K562 (cell line): ENCODE measurements around the gene DNAJC9. TPM values are rescaled to one million over a fixed set of nuclear protein-coding genes. Genes with fewer than 3 reads are reported as not detected.

Source experiments
- ATAC-seq: fragments of 200-7000 bp; cut with Tn5 transposase; 3 replicates; pipeline ENCODE4 v1.9.1; 2020; ENCODE audit warnings: moderate library complexity
- BruUV-seq: library from RNA; stranded (reverse); fragments of 400-500 nt; replicated peaks from 2 replicates; lab custom pipeline; 2021; lab: Mats Ljungman, UMichigan
- CTCF ChIA-PET: fragments of 300-600 bp; formaldehyde crosslinking; extraction: SDS; loops from one replicate; lab custom pipeline; 2021; ENCODE audit warnings: low intra/inter-chr PET ratio; lab: Yijun Ruan, JAX
- POLR2A ChIA-PET: fragments of 300-600, 350-650 bp; sonication (Branson Sonifier 250); formaldehyde crosslinking; extraction: SDS; loops from one replicate; lab custom pipeline; 2021; ENCODE audit warnings: antibody characterized with exemption, inconsistent platforms; lab: Yijun Ruan, JAX
- DNase-seq, 4 experiments: peaks; one replicate each; pipeline versions ENCODE4 v3.0.0 to v3.0.0-alpha.2; 2011 to 2018; ENCODE audit warnings: low spot score in 3 of 4, mixed read lengths in 3 of 4; ENCODE audit errors: extremely low read depth in 1 of 4
- FAIRE-seq: peaks from 2 replicates; lab custom pipeline; 2011; peaks lifted over from hg19 to GRCh38; lab: Jason Lieb, UNC
- H2AFZ ChIP-seq: 2 replicates; pipeline ENCODE4 v1.6.0; 2011; ENCODE audit warnings: low read depth, low read length, control low read depth, inconsistent platforms
- H3K27ac ChIP-seq: fragments of 200-600 bp; 3 replicates; pipeline ENCODE4 v1.8.0; 2011; ENCODE audit warnings: low read depth, mild to moderate bottlenecking, control low read depth, inconsistent platforms, low read length, moderate library complexity, mixed read lengths; ENCODE audit errors: extremely low read depth
- H3K27me3 ChIP-seq, 2 experiments: fragments of 300-600 bp in 1 of 2; 2 replicates in 1 of 2; 3 replicates in 1 of 2; pipeline versions ENCODE4 v1.6.0 to v1.8.0; 2011; ENCODE audit warnings: inconsistent platforms in 2 of 2, low read length in 2 of 2, mild to moderate bottlenecking in 1 of 2, mixed read lengths in 1 of 2, moderate library complexity in 1 of 2; ENCODE audit not compliant: control insufficient read depth in 2 of 2, insufficient read depth in 2 of 2
- H3K36me3 ChIP-seq: fragments of 300-600 bp; 3 replicates; pipeline ENCODE4 v1.8.0; 2011; ENCODE audit warnings: mild to moderate bottlenecking, low read length, inconsistent platforms; ENCODE audit not compliant: control insufficient read depth, insufficient read depth
- H3K4me1 ChIP-seq, 2 experiments: fragments of 200-600 bp in 1 of 2; replicated peaks in 1 of 2; 2 replicates in 1 of 2; 3 replicates in 1 of 2; pipeline versions ENCODE4 v1.5.1 to v1.8.0; 2011; ENCODE audit warnings: inconsistent platforms in 2 of 2, low read length in 2 of 2, mild to moderate bottlenecking in 1 of 2, mixed read lengths in 1 of 2, moderate library complexity in 1 of 2; ENCODE audit not compliant: control insufficient read depth in 2 of 2, insufficient read depth in 2 of 2
- H3K4me2 ChIP-seq: 2 replicates; pipeline ENCODE4 v1.6.1; 2011; ENCODE audit warnings: low read length, control low read depth, inconsistent platforms, mixed read lengths; ENCODE audit not compliant: insufficient read depth
- H3K4me3 ChIP-seq: fragments of 200-600 bp; sonication (generic), shearing (Covaris generic); 2 replicates; pipeline ENCODE4 v1.5.1; 2016; ENCODE audit warnings: control low read depth, inconsistent platforms
- H3K79me2 ChIP-seq: fragments of 200-600 bp; 3 replicates; pipeline ENCODE4 v1.8.0; 2011; ENCODE audit warnings: low read length, inconsistent platforms; ENCODE audit not compliant: control insufficient read depth, insufficient read depth
- H3K9ac ChIP-seq, 2 experiments: 2 replicates each; pipeline versions ENCODE4 v1.6.0 to v1.6.1; 2011; ENCODE audit warnings: low read depth in 2 of 2, low read length in 2 of 2, control low read depth in 1 of 2, inconsistent platforms in 1 of 2, mild to moderate bottlenecking in 1 of 2, mixed read lengths in 1 of 2; ENCODE audit not compliant: insufficient read depth in 1 of 2
- H3K9me1 ChIP-seq: one replicate; pipeline ENCODE4 v1.6.0; 2011; ENCODE audit warnings: inconsistent platforms, mild to moderate bottlenecking, low read length, moderate library complexity; ENCODE audit not compliant: control insufficient read depth, insufficient read depth
- H3K9me3 ChIP-seq: replicated peaks from 2 replicates; pipeline ENCODE4 v1.5.1; 2011; ENCODE audit warnings: low read depth, low read length, inconsistent platforms; ENCODE audit not compliant: control insufficient read depth, insufficient read depth
- H4K20me1 ChIP-seq: replicated peaks from 2 replicates; pipeline ENCODE4 v1.6.1; 2011; ENCODE audit warnings: low read length, inconsistent platforms, mixed read lengths; ENCODE audit not compliant: control insufficient read depth, insufficient read depth
- CHD1 ChIP-seq: fragments of 200-600 bp; sonication (generic); IDR thresholded peaks from one replicate; pipeline ENCODE4 v1.6.1; 2012; ENCODE audit warnings: mild to moderate bottlenecking, moderate library complexity, low read length, inconsistent platforms
- LEF1 ChIP-seq: fragments of 450-650 bp; IDR thresholded peaks from 2 replicates; pipeline ENCODE4 v1.6.1; 2016; ENCODE audit warnings: mild to moderate bottlenecking
- PCBP2 ChIP-seq: fragments of 200-400 bp; formaldehyde crosslinking; IDR thresholded peaks from 2 replicates; pipeline ENCODE4 v1.6.1; 2018; ENCODE audit warnings: low read length, low read depth, mild to moderate bottlenecking, moderate library complexity; ENCODE audit not compliant: poor library complexity, severe bottlenecking
- PPARD ChIP-seq: fragments of 250-450 bp; sonication (Bioruptor Pico); IDR thresholded peaks from 2 replicates; pipeline ENCODE4 v1.8.0; 2022; ENCODE audit warnings: inconsistent platforms, mild to moderate bottlenecking, moderate library complexity
- ZBTB17 ChIP-seq: fragments of 450-650 bp; formaldehyde crosslinking; IDR thresholded peaks from 2 replicates; pipeline ENCODE4 v1.4.0; 2020; ENCODE audit warnings: mild to moderate bottlenecking
- ZFP36 ChIP-seq: fragments of 150-350 bp; IDR thresholded peaks from 2 replicates; pipeline ENCODE4 v1.6.1; 2018; ENCODE audit warnings: low read length, low read depth; ENCODE audit not compliant: partially characterized antibody
- ZNF41 ChIP-seq: fragments of 250-450 bp; sonication (Bioruptor Pico); conservative IDR thresholded peaks from 2 replicates; pipeline ENCODE4 v1.4.0; 2020; ENCODE audit warnings: mild to moderate bottlenecking
- ZNF644 ChIP-seq: fragments of 200-800 bp; sonication (Bioruptor generic); IDR thresholded peaks from 2 replicates; pipeline ENCODE4 v1.6.1; 2016; ENCODE audit warnings: low read depth, missing genetic modification characterization, missing compliant biosample characterization
- WGBS: fragments of 100-300 bp; shearing (Covaris generic); methylation state at CpG from one replicate; pipeline ENCODE4 v1.1.6; 2016; ENCODE audit warnings: low coverage, mixed read lengths; ENCODE audit not compliant: insufficient coverage; ENCODE audit errors: missing lambda C conversion rate; 5-methylcytosine and 5-hydroxymethylcytosine counted together
- in situ Hi-C: fragments of 300-500 bp; cut with MboI; formaldehyde crosslinking; loops from 4 replicates; pipeline ENCODE4 v1.15.0; 2018; ENCODE audit warnings: inconsistent platforms, mixed read lengths
- intact Hi-C: fragments of 100-400 bp; cut with micrococcal nuclease; formaldehyde crosslinking; loops from 2 replicates; pipeline ENCODE4 v1.14.2; 2022
- polyA plus RNA-seq, 8 experiments: library from polyadenylated mRNA; depleted of rRNA in 4 of 8; stranded (reverse) in 5 of 8; unstranded in 3 of 8; fragments of >200 nt; fragmentation: Nextera tagmentation in 2 of 8; fragmentation: Illumina TruSeq in 1 of 8; extraction: Ambion mirVana in 2 of 8; extraction: Trizol in 1 of 8; gene quantifications; 2 replicates each; pipeline versions ENCODE4 v1.2.1 to v1.2.3, GENCODE V29; 2011 to 2014; ENCODE audit warnings: inconsistent platforms in 1 of 8, missing spikeins in 1 of 8
- total RNA-seq, 7 experiments: library from RNA; depleted of rRNA in 6 of 7; stranded (reverse); fragments of >200 nt in 6 of 7; fragmentation: Illumina TruSeq in 2 of 7; extraction: Trizol in 2 of 7; gene quantifications; 2 replicates each; pipeline versions ENCODE4 v1.2.1 to v1.2.3, GENCODE V29; 2011 to 2021; ENCODE audit warnings: low replicate concordance in 1 of 7
- TF ChIP-seq, protein P1 (sequence below): sonication (generic); IDR thresholded peaks from 2 replicates; pipeline ENCODE4 v1.6.1; 2016
- TF ChIP-seq, protein P2 (sequence below), 2 experiments: fragments of 450-650 bp; IDR thresholded peaks; 2 replicates each; pipeline ENCODE4 v1.6.1; 2016; ENCODE audit warnings: mild to moderate bottlenecking in 2 of 2, borderline replicate concordance in 1 of 2, low read depth in 1 of 2, moderate library complexity in 1 of 2

DNAJC9 gene
- total and polyA plus RNA-seq, 9 of the 15 experiments (the other 6 are each of a cell fraction or from before 2014, with no cell fraction given): 66.7 to 133 (median 102) TPM

DNA sequence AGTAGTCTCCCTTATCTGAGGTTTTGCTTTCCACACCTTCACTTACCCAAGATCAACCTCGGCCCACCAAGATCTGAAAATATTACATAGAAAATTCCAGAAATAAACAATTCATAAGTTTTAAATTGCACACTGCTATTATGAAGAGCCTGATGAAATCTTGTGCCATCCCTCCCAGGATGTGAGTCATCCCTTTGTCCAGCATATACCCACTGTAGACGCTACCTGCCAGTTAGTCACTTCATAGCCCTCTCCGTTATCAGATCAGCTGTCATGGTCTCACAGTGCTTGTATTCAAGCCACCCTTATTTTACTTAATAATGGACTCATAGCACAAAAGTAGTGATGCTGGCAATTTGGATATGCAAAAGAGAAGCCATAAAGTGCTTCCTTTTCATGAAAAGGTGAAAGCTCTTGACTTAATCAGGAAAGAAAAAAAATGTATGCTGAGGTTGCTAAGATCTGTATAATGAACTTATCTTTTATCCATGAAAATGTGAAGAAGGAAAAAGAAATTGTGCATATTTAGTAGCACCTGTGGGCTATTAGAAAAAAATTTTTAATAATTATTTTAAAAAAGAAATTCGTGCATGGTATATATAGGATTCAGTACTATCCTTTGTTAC lies 15.2 kb upstream of the DNAJC9 start:
- H3K27ac ChIP-seq: peak overlapping the region; percentile 41; the same call in 1 of the 3 replicates
- peaks cover 10% of the 10 kb centered on the region; the same call in 1 of the 2 replicates for H3K9me3 ChIP-seq
- no peaks in the 10 kb centered on the region for H3K9me1 ChIP-seq
- intact Hi-C loops (no loop called here), in situ Hi-C loops (no loop called here)
- H4K20me1 ChIP-seq: no peaks in the 10 kb centered on the region
- ATAC-seq: peak; percentile 92
- no peak overlapping the region for H3K4me2 ChIP-seq
- POLR2A ChIA-PET: interaction anchor here (0.8 to 4.1 kb wide), 2 partner anchors 10 to 15 kb away, joined by 3 to 26 read pairs; partner anchors contain the start of genes DNAJC9 and MRPS16
- no peak overlapping the region for H3K4me3 ChIP-seq
- peaks cover 0 to 7% of the 10 kb centered on the region in 2 experiments; a peak in 2 of 5 replicates for H3K4me1 ChIP-seq
- FAIRE-seq: no peak
- no peaks in the 10 kb centered on the region for H3K79me2 ChIP-seq
- H3K36me3 ChIP-seq: no peaks in the 10 kb centered on the region
- H3K27me3 ChIP-seq: no peaks in the 10 kb centered on the region
- CTCF ChIA-PET: no interaction called here
- DNase-seq: peak in 3 of 4 experiments; percentile 27 to 70 (median 47)
- no TSS peak for BruUV-seq
- no peak overlapping the region for H3K9ac ChIP-seq
- H2AFZ ChIP-seq: peak overlapping the region; percentile 10; the same call in 1 of the 2 replicates
- 17% methylated on average over 4 of the region's 4 CpGs for WGBS
- TF ChIP-seq PPARD (CRISPR knock-in tag): no peak
- TF ChIP-seq LEF1: peak; percentile 75; the same call in 1 of the 2 replicates
- TF ChIP-seq ZNF41 (CRISPR knock-in tag): 0 out of 2 replicates have a peak, but pooled peaks have one; percentile 8
- TF ChIP-seq ZFP36: no peak
- TF ChIP-seq CHD1: no peak
- TF ChIP-seq ZBTB17 (CRISPR knock-in tag): no peak
- TF ChIP-seq, protein P1, sequence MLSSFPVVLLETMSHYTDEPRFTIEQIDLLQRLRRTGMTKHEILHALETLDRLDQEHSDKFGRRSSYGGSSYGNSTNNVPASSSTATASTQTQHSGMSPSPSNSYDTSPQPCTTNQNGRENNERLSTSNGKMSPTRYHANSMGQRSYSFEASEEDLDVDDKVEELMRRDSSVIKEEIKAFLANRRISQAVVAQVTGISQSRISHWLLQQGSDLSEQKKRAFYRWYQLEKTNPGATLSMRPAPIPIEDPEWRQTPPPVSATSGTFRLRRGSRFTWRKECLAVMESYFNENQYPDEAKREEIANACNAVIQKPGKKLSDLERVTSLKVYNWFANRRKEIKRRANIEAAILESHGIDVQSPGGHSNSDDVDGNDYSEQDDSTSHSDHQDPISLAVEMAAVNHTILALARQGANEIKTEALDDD: peak; percentile 49; the same call in 1 of the 2 replicates
- TF ChIP-seq, protein P2, sequence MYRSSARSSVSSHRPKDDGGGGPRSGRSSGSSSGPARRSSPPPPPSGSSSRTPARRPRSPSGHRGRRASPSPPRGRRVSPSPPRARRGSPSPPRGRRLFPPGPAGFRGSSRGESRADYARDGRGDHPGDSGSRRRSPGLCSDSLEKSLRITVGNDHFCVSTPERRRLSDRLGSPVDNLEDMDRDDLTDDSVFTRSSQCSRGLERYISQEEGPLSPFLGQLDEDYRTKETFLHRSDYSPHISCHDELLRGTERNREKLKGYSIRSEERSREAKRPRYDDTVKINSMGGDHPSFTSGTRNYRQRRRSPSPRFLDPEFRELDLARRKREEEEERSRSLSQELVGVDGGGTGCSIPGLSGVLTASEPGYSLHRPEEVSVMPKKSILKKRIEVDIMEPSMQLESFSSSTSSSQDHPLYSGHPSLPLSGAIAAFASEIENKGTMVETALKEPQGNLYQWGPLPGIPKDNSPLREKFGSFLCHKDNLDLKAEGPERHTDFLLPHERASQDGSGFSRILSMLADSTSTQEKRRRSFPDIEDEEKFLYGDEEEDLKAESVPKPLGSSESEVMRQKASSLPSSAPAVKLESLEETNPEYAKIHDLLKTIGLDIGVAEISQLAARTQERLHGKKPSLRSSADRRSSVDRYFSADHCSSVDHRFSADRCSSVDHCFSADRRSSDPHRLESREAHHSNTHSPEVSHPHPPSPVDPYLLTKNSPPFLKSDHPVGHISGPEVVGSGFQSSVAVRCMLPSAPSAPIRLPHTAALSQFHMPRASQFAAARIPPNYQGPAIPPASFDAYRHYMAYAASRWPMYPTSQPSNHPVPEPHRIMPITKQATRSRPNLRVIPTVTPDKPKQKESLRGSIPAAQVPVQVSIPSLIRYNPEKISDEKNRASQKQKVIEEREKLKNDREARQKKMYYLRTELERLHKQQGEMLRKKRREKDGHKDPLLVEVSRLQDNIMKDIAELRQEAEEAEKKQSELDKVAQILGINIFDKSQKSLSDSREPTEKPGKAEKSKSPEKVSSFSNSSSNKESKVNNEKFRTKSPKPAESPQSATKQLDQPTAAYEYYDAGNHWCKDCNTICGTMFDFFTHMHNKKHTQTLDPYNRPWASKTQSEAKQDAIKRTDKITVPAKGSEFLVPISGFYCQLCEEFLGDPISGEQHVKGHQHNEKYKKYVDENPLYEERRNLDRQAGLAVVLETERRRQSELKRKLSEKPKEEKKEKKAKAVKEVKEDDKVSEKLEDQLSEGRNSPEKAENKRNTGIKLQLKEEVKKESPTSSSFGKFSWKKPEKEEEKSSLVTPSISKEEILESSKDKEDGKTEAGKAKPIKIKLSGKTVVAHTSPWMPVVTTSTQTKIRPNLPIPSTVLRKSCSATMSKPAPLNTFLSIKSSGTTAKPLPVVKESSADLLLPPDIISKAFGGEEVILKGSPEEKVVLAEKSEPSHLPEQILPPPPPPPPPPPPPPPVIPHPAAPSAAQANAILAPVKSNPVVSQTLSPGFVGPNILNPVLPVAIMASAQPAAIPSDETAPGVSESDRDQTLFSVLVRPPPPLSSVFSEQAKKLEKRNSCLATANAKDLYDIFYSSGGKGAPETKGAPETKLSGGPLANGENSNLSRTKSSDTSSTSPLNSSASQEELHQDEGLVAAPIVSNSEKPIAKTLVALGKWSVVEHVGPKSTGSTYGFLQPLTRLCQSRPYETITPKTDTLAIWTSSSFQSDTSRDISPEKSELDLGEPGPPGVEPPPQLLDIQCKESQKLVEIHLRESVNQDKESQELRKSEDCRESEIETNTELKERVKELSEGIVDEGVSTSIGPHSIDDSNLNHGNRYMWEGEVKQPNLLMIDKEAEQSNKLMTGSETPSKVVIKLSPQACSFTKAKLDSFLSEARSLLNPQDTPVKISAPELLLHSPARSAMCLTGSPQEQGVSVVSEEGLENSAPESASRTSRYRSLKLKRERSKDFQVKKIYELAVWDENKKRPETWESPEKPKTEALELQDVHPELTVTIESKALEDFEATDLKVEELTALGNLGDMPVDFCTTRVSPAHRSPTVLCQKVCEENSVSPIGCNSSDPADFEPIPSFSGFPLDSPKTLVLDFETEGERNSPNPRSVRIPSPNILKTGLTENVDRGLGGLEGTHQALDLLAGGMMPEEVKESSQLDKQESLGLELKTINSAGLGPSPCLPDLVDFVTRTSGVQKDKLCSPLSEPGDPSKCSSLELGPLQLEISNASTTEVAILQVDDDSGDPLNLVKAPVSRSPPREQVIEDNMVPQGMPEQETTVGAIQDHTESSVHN (IDR thresholded peaks at IDR 0.05; ENCODE audit: borderline replicate concordance in 1 of 2, low read depth in 1 of 2): peak in 1 of 2 experiments; percentile 66; a peak in 1 of 4 replicates
- TF ChIP-seq ZNF644 (tag): no peak
- no peak for TF ChIP-seq PCBP2
